ENCODE measurements around the gene EMC6. TPM values are rescaled to one million over a fixed set of nuclear protein-coding genes. Genes with fewer than 3 reads are reported as not detected.
A peak's percentile ranks its signal among the peaks of the same experiment; 100 is the strongest.

EMC6 gene
- total RNA-seq, 1 donor from 2014 or later, result 65.5 TPM

GRCh38 chr17:3672571-3672970, 4.0 kb downstream of the EMC6 start:
- DNase-seq (ENCODE audit: missing footprints), result no peak
- no peak for ATAC-seq
- intact Hi-C loops (cut with DNase I), result no loop called here

GRCh38 chr17:3675886-3676285, 7.3 kb downstream of the EMC6 start:
- ATAC-seq, result no peak
- peak; percentile 30 for DNase-seq (ENCODE audit: missing footprints)

GRCh38 chr17:3678095-3678820, 9.6 kb downstream of the EMC6 start:
- intact Hi-C loops (cut with DNase I), result no loop called here
- DNase-seq (ENCODE audit: missing footprints) (peak; percentile 60), ATAC-seq (no peak)

More at GRCh38 chr17:3675886-3676285, 7.3 kb downstream of the EMC6 start:
- intact Hi-C loops (cut with DNase I), result no loop called here

GRCh38 chr17:3678821-3679530, 10.4 kb downstream of the EMC6 start:
- peak; percentile 17 for DNase-seq (ENCODE audit: missing footprints)
- intact Hi-C loops (cut with DNase I), result no loop called here
- no peak for ATAC-seq

- DNase-seq (ENCODE audit: missing footprints), result peak; percentile 66
- no peak for ATAC-seq
- intact Hi-C loops (cut with DNase I), result loop anchor here (5.0 kb wide), 1 partner anchor 43 kb away; the partner anchor contains the start of gene HASPIN
Observed at GRCh38 chr17:3679531-3680126, 11.0 kb downstream of the EMC6 start.

- DNase-seq (ENCODE audit: missing footprints), result peak; percentile 15
- intact Hi-C loops (cut with DNase I), result loop anchor here (5.0 kb wide), 1 partner anchor 41 kb away; the partner anchor contains the start of gene HASPIN
- ATAC-seq, result no peak
Observed at GRCh38 chr17:3681057-3681456, 12.4 kb downstream of the EMC6 start.

- intact Hi-C loops (cut with DNase I), result loop anchor here (5.0 kb wide), 1 partner anchor 41 kb away; the partner anchor contains the start of gene HASPIN
- ATAC-seq (no peak), DNase-seq (ENCODE audit: missing footprints) (peak; percentile 45)
Observed at GRCh38 chr17:3681565-3681964, 13.0 kb downstream of the EMC6 start.

GRCh38 chr17:3682033-3682432, 13.4 kb downstream of the EMC6 start:
- ATAC-seq, result no peak

GRCh38 chr17:3683054-3683511, 14.5 kb downstream of the EMC6 start:
- intact Hi-C loops (cut with DNase I), result loop anchor here (5.0 kb wide), 1 partner anchor 39 kb away; the partner anchor contains the start of gene HASPIN
- peak; percentile 50 for ATAC-seq
- DNase-seq (ENCODE audit: missing footprints), result peak; percentile 59

More at GRCh38 chr17:3682033-3682432, 13.4 kb downstream of the EMC6 start:
- peak; percentile 30 for DNase-seq (ENCODE audit: missing footprints)
- intact Hi-C loops (cut with DNase I), result loop anchor here (5.0 kb wide), 1 partner anchor 40 kb away; the partner anchor contains the start of gene HASPIN

GRCh38 chr17:3685174-3685573, 16.6 kb downstream of the EMC6 start:
- intact Hi-C loops (cut with DNase I), result no loop called here
- DNase-seq (ENCODE audit: missing footprints) (peak; percentile 20), ATAC-seq (no peak)

- ATAC-seq (no peak), DNase-seq (ENCODE audit: missing footprints) (peak; percentile 11)
- intact Hi-C loops (cut with DNase I), result no loop called here
Observed at GRCh38 chr17:3688027-3688553, 19.5 kb downstream of the EMC6 start.

GRCh38 chr17:3688852-3689261, 20.2 kb downstream of the EMC6 start:
- intact Hi-C loops (cut with DNase I), result no loop called here
- no peak for ATAC-seq
- DNase-seq (ENCODE audit: missing footprints), result peak; percentile 39

GRCh38 chr17:3689262-3690093, 20.9 kb downstream of the EMC6 start:
- peak; percentile 49 for DNase-seq (ENCODE audit: missing footprints)
- ATAC-seq, result no peak
- intact Hi-C loops (cut with DNase I), result no loop called here

GRCh38 chr17:3690094-3690715, 21.6 kb downstream of the EMC6 start:
- DNase-seq (ENCODE audit: missing footprints), result peak; percentile 20
- no peak for ATAC-seq
- intact Hi-C loops (cut with DNase I), result no loop called here

- DNase-seq (ENCODE audit: missing footprints) (peak; percentile 34), ATAC-seq (no peak)
- intact Hi-C loops (cut with DNase I), result no loop called here
Observed at GRCh38 chr17:3691617-3692067, 23.0 kb downstream of the EMC6 start.

GRCh38 chr17:3692346-3692745, 23.7 kb downstream of the EMC6 start:
- ATAC-seq, result no peak
- DNase-seq (ENCODE audit: missing footprints), result peak; percentile 37

GRCh38 chr17:3693141-3693540, 24.5 kb downstream of the EMC6 start:
- intact Hi-C loops (cut with DNase I), result no loop called here
- ATAC-seq (no peak), DNase-seq (ENCODE audit: missing footprints) (no peak)

More at GRCh38 chr17:3692346-3692745, 23.7 kb downstream of the EMC6 start:
- intact Hi-C loops (cut with DNase I), result no loop called here

GRCh38 chr17:3693829-3694231, 25.2 kb downstream of the EMC6 start:
- peak; percentile 11 for DNase-seq (ENCODE audit: missing footprints)
- ATAC-seq, result no peak
- intact Hi-C loops (cut with DNase I), result no loop called here

All from Right ventricle myocardium inferior (tissue), 1 donor.